HCT116 (cell line): ENCODE results near the gene CDA. TPM values are rescaled to one million over a fixed set of nuclear protein-coding genes. Genes with fewer than 3 reads are reported as not detected.

ENCODE experiments used
- ATAC-seq: fragments of 200-7000 bp; cut with Tn5 transposase; 2 replicates; pipeline ENCODE4 v1.9.1; 2020; ENCODE audit warnings: mild to moderate bottlenecking, moderate library complexity
- BruUV-seq: library from RNA; stranded (reverse); fragments of 400-500 nt; replicated peaks from 2 replicates; lab custom pipeline; 2021; lab: Mats Ljungman, UMichigan
- CTCF ChIA-PET: fragments of 300-600 bp; sonication (Branson Sonifier 250); formaldehyde crosslinking; loops from one replicate; lab custom pipeline; 2021; ENCODE audit warnings: antibody characterized with exemption; lab: Charles Lee
- POLR2A ChIA-PET: fragments of 300-600, 350-600 bp; sonication (Branson Sonifier 250); formaldehyde crosslinking; loops from one replicate; lab custom pipeline; 2021; ENCODE audit warnings: antibody characterized with exemption; lab: Charles Lee
- RAD21 ChIA-PET, 2 experiments: fragments of 300-600 bp; sonication (Branson Sonifier 250); formaldehyde crosslinking; loops; one replicate each; lab custom pipeline; 2023; ENCODE audit warnings: low total read pairs in 2 of 2; ENCODE audit not compliant: uncharacterized antibody in 2 of 2, unreplicated experiment in 2 of 2, low non-redundant PET in 1 of 2; lab: Charles Lee
- DNase-seq: peaks from one replicate; pipeline ENCODE4 v3.0.0-alpha.2; 2010; ENCODE audit warnings: low read depth, low spot score
- H2AFZ ChIP-seq: fragments of 200-600 bp; shearing (Covaris generic), sonication (generic); 2 replicates; pipeline ENCODE4 v1.6.1; 2017; ENCODE audit warnings: low read depth, mixed run types, mixed read lengths, antibody characterized with exemption, low read length; ENCODE audit not compliant: poor library complexity, severe bottlenecking
- H3K27ac ChIP-seq: 2 replicates; pipeline ENCODE4 v1.5.1; 2012; ENCODE audit warnings: low read depth, low read length
- H3K27me3 ChIP-seq: fragments of 200-600 bp; sonication (generic); 2 replicates; pipeline ENCODE4 v1.6.1; 2016; ENCODE audit warnings: mixed run types, low read length, mixed read lengths; ENCODE audit not compliant: insufficient read depth
- H3K36me3 ChIP-seq, 2 experiments: fragments of 200-500 bp in 1 of 2; fragments of 200-600 bp in 1 of 2; sonication (Bioruptor generic) in 1 of 2; sonication (generic) in 1 of 2; 2 replicates each; pipeline versions ENCODE4 v1.5.1 to v1.6.1; 2014 to 2016; ENCODE audit warnings: low read length in 2 of 2, inconsistent platforms in 1 of 2, mixed read lengths in 1 of 2, mixed run types in 1 of 2; ENCODE audit not compliant: insufficient read depth in 2 of 2, control insufficient read depth in 1 of 2
- H3K4me1 ChIP-seq, 2 experiments: fragments of 200-600 bp in 1 of 2; sonication (generic) in 1 of 2; 2 replicates each; pipeline versions ENCODE4 v1.5.1 to v1.6.1; 2012 to 2017; ENCODE audit warnings: low read length in 2 of 2, inconsistent platforms in 1 of 2, mild to moderate bottlenecking in 1 of 2, mixed read lengths in 1 of 2, mixed run types in 1 of 2, moderate library complexity in 1 of 2; ENCODE audit not compliant: insufficient read depth in 2 of 2, control insufficient read depth in 1 of 2
- H3K4me2 ChIP-seq: fragments of 200-600 bp; sonication (generic); 2 replicates; pipeline ENCODE4 v1.6.1; 2017; ENCODE audit warnings: mixed run types, low read length, mixed read lengths
- H3K4me3 ChIP-seq, 2 experiments: fragments of 200-600 bp in 1 of 2; sonication (generic) in 1 of 2; replicated peaks in 1 of 2; 2 replicates each; pipeline ENCODE4 v1.5.1; 2011 to 2016; ENCODE audit warnings: low read length in 2 of 2, control low read depth in 1 of 2, low read depth in 1 of 2, mild to moderate bottlenecking in 1 of 2, mixed read lengths in 1 of 2, mixed run types in 1 of 2
- H3K79me2 ChIP-seq: fragments of 200-600 bp; sonication (generic); 2 replicates; pipeline ENCODE4 v1.6.1; 2017; ENCODE audit warnings: mild to moderate bottlenecking, mixed run types, low read length, moderate library complexity, mixed read lengths; ENCODE audit not compliant: insufficient read depth
- H3K9ac ChIP-seq: fragments of 200-600 bp; sonication (generic); 2 replicates; pipeline ENCODE4 v1.6.1; 2016; ENCODE audit warnings: low read length, mixed read lengths
- H3K9me2 ChIP-seq: fragments of 200-600 bp; sonication (generic), shearing (Covaris generic); 2 replicates; pipeline ENCODE4 v1.6.1; 2017; ENCODE audit warnings: mixed run types, mild to moderate bottlenecking, moderate library complexity; ENCODE audit not compliant: insufficient read depth
- H3K9me3 ChIP-seq, 2 experiments: fragments of 200-500 bp in 1 of 2; fragments of 200-600 bp in 1 of 2; sonication (Bioruptor generic) in 1 of 2; sonication (generic) in 1 of 2; 2 replicates each; pipeline ENCODE4 v1.6.1; 2014 to 2017; ENCODE audit warnings: low read length in 2 of 2, mixed read lengths in 2 of 2, inconsistent platforms in 1 of 2, low read depth in 1 of 2, mild to moderate bottlenecking in 1 of 2, mixed run types in 1 of 2, moderate library complexity in 1 of 2; ENCODE audit not compliant: control insufficient read depth in 1 of 2, insufficient read depth in 1 of 2
- H4K20me1 ChIP-seq: fragments of 200-600 bp; sonication (generic), shearing (Covaris generic); 2 replicates; pipeline ENCODE4 v1.6.1; 2017; ENCODE audit warnings: mixed run types, mild to moderate bottlenecking, moderate library complexity; ENCODE audit not compliant: insufficient read depth
- ATF3 ChIP-seq: IDR thresholded peaks from 2 replicates; pipeline ENCODE4 v1.6.1; 2012
- CBX3 ChIP-seq: IDR thresholded peaks from 2 replicates; pipeline ENCODE4 v1.6.1; 2012; ENCODE audit warnings: low read depth
- CEBPB ChIP-seq: IDR thresholded peaks from 2 replicates; pipeline ENCODE4 v1.6.1; 2012; ENCODE audit warnings: low read depth
- EGR1 ChIP-seq: IDR thresholded peaks from 2 replicates; pipeline ENCODE4 v1.6.1; 2012; ENCODE audit warnings: low read depth
- ELF1 ChIP-seq: IDR thresholded peaks from 2 replicates; pipeline ENCODE4 v1.6.1; 2012; ENCODE audit warnings: low read depth, borderline replicate concordance
- EZH2 ChIP-seq: fragments of 200-600 bp; sonication (generic); IDR thresholded peaks from 2 replicates; pipeline ENCODE4 v1.6.1; 2017; ENCODE audit warnings: antibody characterized with exemption, mixed run types
- EZH2phosphoT487 ChIP-seq: fragments of 200-600 bp; IDR thresholded peaks from 2 replicates; pipeline ENCODE4 v1.6.1; 2018; ENCODE audit warnings: antibody characterized with exemption, borderline replicate concordance
- JUND ChIP-seq: IDR thresholded peaks from 2 replicates; pipeline ENCODE4 v1.6.1; 2012
- MAX ChIP-seq: IDR thresholded peaks from 2 replicates; pipeline ENCODE4 v1.6.1; 2012
- POLR2A ChIP-seq: IDR thresholded peaks from 2 replicates; pipeline ENCODE4 v1.7.0; 2011; ENCODE audit warnings: borderline replicate concordance; ENCODE audit not compliant: insufficient read depth, insufficient read length; ENCODE audit errors: extremely low read depth
- POLR2AphosphoS5 ChIP-seq: IDR thresholded peaks from 2 replicates; pipeline ENCODE4 v1.6.1; 2011; ENCODE audit warnings: mild to moderate bottlenecking, low read depth, low read length, moderate library complexity
- RAD21 ChIP-seq: IDR thresholded peaks from 2 replicates; pipeline ENCODE4 v1.6.1; 2012; ENCODE audit warnings: low read depth, mild to moderate bottlenecking
- SIN3A ChIP-seq: IDR thresholded peaks from 2 replicates; pipeline ENCODE4 v1.6.1; 2012; ENCODE audit warnings: low read depth
- SP1 ChIP-seq: IDR thresholded peaks from 2 replicates; pipeline ENCODE4 v1.6.1; 2012; ENCODE audit warnings: low read depth
- TCF7L2 ChIP-seq: IDR thresholded peaks from 2 replicates; pipeline ENCODE4 v1.7.0; 2011; ENCODE audit warnings: borderline replicate concordance, inconsistent platforms; ENCODE audit not compliant: insufficient read depth, insufficient read length; ENCODE audit errors: extremely low read depth
- YY1 ChIP-seq: IDR thresholded peaks from 2 replicates; pipeline ENCODE4 v1.6.1; 2011; ENCODE audit warnings: low read length, low read depth, moderate library complexity, mild to moderate bottlenecking; ENCODE audit not compliant: insufficient replicate concordance; ENCODE audit errors: extremely low read depth
- intact Hi-C: fragments of 100-400 bp; cut with micrococcal nuclease; formaldehyde crosslinking; loops from 2 replicates; pipeline ENCODE4 v1.10.0; 2022
- total RNA-seq: library from RNA; stranded (reverse); gene quantifications from one replicate; pipeline ENCODE4 v1.2.1, GENCODE V29; 2021; ENCODE audit not compliant: unreplicated experiment
- TF ChIP-seq, protein P1 (sequence below): IDR thresholded peaks from 2 replicates; pipeline ENCODE4 v1.6.1; 2012; ENCODE audit warnings: low read depth
- TF ChIP-seq, protein P2 (sequence below), 3 experiments: fragments of 200-600 bp in 1 of 3; sonication (generic) in 1 of 3; IDR thresholded peaks in 2 of 3; conservative IDR thresholded peaks in 1 of 3; 2 replicates each; pipeline ENCODE4 v1.5.1; 2012 to 2017; ENCODE audit warnings: low read depth in 2 of 3, low read length in 2 of 3, antibody characterized with exemption in 1 of 3, borderline replicate concordance in 1 of 3, control low read depth in 1 of 3, mild to moderate bottlenecking in 1 of 3, mixed read lengths in 1 of 3, mixed run types in 1 of 3, moderate library complexity in 1 of 3; ENCODE audit not compliant: insufficient read depth in 1 of 3
- TF ChIP-seq, protein P3 (sequence below): IDR thresholded peaks from 2 replicates; pipeline ENCODE4 v1.6.1; 2011; ENCODE audit warnings: mild to moderate bottlenecking, low read length, moderate library complexity; ENCODE audit not compliant: insufficient replicate concordance; ENCODE audit errors: extremely low read depth

Gene CDA
- total RNA-seq, 1 experiment from 2014 or later, result 28.6 TPM

DNA sequence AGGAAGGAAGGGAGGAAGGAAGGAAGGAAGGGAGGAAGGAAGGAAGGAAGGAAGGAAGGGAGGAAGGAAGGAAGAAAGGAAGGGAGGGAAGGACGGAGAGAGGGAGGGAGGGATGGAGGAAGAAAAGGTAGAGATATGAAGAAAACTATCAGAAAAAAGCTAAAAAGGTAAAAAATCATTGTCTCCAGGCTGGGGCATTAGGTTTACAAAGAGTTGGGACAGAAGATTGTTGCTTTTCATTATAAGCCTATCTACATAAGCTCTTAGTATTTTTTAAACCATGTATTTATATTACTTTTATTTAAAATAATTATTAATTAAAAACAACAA lies 37.2 kb downstream of the CDA start:
- no peak overlapping the region for H3K4me2 ChIP-seq
- ChIA-PET CTCF (interaction anchor here (0.6 to 1.0 kb wide), 2 partner anchors 51 to 651 kb away, joined by 3 to 4 read pairs; no protein-coding TSS in a partner anchor), RAD21 (no interaction called here), POLR2A (no interaction called here)
- H3K79me2 ChIP-seq, result no peaks in the 10 kb centered on the region
- H4K20me1 ChIP-seq, result no peaks in the 10 kb centered on the region
- intact Hi-C loops, result no loop called here
- no peak overlapping the region for H3K9ac ChIP-seq
- no peak overlapping the region for H2AFZ ChIP-seq
- no TSS peak for BruUV-seq
- H3K4me3 ChIP-seq, result no peak overlapping the region
- H3K9me3 ChIP-seq, result no peaks in the 10 kb centered on the region; a peak in 1 of 4 replicates
- no peak overlapping the region for H3K27ac ChIP-seq
- TF ChIP-seq EZH2 (no peak), SIN3A (no peak), CBX3 (no peak), EGR1 (no peak), CEBPB (no peak), ATF3 (no peak), YY1 (no peak), JUND (no peak), POLR2AphosphoS5 (no peak), TCF7L2 (no peak), SP1 (no peak), MAX (no peak), RAD21 (no peak), ELF1 (no peak), POLR2A (no peak), EZH2phosphoT487 (no peak)
- TF ChIP-seq, protein P1, sequence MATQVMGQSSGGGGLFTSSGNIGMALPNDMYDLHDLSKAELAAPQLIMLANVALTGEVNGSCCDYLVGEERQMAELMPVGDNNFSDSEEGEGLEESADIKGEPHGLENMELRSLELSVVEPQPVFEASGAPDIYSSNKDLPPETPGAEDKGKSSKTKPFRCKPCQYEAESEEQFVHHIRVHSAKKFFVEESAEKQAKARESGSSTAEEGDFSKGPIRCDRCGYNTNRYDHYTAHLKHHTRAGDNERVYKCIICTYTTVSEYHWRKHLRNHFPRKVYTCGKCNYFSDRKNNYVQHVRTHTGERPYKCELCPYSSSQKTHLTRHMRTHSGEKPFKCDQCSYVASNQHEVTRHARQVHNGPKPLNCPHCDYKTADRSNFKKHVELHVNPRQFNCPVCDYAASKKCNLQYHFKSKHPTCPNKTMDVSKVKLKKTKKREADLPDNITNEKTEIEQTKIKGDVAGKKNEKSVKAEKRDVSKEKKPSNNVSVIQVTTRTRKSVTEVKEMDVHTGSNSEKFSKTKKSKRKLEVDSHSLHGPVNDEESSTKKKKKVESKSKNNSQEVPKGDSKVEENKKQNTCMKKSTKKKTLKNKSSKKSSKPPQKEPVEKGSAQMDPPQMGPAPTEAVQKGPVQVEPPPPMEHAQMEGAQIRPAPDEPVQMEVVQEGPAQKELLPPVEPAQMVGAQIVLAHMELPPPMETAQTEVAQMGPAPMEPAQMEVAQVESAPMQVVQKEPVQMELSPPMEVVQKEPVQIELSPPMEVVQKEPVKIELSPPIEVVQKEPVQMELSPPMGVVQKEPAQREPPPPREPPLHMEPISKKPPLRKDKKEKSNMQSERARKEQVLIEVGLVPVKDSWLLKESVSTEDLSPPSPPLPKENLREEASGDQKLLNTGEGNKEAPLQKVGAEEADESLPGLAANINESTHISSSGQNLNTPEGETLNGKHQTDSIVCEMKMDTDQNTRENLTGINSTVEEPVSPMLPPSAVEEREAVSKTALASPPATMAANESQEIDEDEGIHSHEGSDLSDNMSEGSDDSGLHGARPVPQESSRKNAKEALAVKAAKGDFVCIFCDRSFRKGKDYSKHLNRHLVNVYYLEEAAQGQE, result no peak
- TF ChIP-seq, protein P2, sequence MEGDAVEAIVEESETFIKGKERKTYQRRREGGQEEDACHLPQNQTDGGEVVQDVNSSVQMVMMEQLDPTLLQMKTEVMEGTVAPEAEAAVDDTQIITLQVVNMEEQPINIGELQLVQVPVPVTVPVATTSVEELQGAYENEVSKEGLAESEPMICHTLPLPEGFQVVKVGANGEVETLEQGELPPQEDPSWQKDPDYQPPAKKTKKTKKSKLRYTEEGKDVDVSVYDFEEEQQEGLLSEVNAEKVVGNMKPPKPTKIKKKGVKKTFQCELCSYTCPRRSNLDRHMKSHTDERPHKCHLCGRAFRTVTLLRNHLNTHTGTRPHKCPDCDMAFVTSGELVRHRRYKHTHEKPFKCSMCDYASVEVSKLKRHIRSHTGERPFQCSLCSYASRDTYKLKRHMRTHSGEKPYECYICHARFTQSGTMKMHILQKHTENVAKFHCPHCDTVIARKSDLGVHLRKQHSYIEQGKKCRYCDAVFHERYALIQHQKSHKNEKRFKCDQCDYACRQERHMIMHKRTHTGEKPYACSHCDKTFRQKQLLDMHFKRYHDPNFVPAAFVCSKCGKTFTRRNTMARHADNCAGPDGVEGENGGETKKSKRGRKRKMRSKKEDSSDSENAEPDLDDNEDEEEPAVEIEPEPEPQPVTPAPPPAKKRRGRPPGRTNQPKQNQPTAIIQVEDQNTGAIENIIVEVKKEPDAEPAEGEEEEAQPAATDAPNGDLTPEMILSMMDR (IDR thresholded peaks at IDR 0.05 in 2 of 3, conservative IDR thresholded peaks at IDR 0.05 in 1 of 3; ENCODE audit: borderline replicate concordance in 1 of 3, insufficient read depth in 1 of 3, low read depth in 2 of 3, low read length in 2 of 3), result no peak
- TF ChIP-seq, protein P3, sequence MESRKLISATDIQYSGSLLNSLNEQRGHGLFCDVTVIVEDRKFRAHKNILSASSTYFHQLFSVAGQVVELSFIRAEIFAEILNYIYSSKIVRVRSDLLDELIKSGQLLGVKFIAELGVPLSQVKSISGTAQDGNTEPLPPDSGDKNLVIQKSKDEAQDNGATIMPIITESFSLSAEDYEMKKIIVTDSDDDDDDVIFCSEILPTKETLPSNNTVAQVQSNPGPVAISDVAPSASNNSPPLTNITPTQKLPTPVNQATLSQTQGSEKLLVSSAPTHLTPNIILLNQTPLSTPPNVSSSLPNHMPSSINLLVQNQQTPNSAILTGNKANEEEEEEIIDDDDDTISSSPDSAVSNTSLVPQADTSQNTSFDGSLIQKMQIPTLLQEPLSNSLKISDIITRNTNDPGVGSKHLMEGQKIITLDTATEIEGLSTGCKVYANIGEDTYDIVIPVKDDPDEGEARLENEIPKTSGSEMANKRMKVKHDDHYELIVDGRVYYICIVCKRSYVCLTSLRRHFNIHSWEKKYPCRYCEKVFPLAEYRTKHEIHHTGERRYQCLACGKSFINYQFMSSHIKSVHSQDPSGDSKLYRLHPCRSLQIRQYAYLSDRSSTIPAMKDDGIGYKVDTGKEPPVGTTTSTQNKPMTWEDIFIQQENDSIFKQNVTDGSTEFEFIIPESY, result no peak
- no peaks in the 10 kb centered on the region for H3K27me3 ChIP-seq
- ATAC-seq (no peak), DNase-seq (no peak)
- H3K36me3 ChIP-seq, result no peaks in the 10 kb centered on the region
- no peaks in the 10 kb centered on the region for H3K9me2 ChIP-seq
- peaks cover 3 to 10% of the 10 kb centered on the region in 2 experiments; a peak in 2 of 4 replicates for H3K4me1 ChIP-seq
